ENCODE measurements around the gene TIAM1.

TIAM1 gene

DNA sequence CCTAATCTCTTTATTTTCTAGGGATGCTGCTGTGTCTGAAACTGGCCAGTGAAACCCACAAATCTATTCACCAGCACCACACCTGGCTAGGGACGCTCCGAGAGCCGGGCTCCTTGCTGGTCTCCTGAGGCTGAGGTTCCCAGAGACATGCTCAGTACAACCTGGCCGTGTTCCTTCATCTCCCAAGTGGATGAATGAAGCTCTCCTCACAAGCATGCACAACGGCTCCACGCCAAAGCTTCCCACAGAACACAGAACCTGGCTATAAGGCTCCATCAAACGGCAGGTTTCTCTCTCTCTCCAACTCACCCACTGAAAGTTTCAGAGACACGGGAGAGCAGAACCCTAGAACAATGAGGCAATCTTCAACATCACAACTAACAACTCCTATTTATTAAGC, 82.3 kb downstream of the TIAM1 start:
- Histone ChIP-seq H2AK5ac (ENCODE audit: low read length) (no peak overlapping the region), H3K36me3 (ENCODE audit: control insufficient read depth in 1 of 2, insufficient read depth in 2 of 2, low read length in 2 of 2) (peaks cover 2 to 6% of the 10 kb centered on the region in 2 experiments), H3K79me1 (ENCODE audit: low read length) (no peaks in the 10 kb centered on the region), H3K27ac (ENCODE audit: low read depth, low read length) (no peak overlapping the region), H2BK5ac (ENCODE audit: low read depth, low read length, poor library complexity) (no peak overlapping the region), H3K4me3 (ENCODE audit: low read depth, low read length) (peak overlapping the region; percentile 26), H3K79me2 (ENCODE audit: control insufficient read depth, insufficient read depth, low read length, poor library complexity) (peaks cover 3% of the 10 kb centered on the region), H3K14ac (ENCODE audit: low read length) (no peak overlapping the region), H4K91ac (ENCODE audit: low read depth, low read length) (no peak overlapping the region), H3K4me2 (ENCODE audit: low read length) (no peak overlapping the region), H2BK12ac (ENCODE audit: low read length) (peak overlapping the region; percentile 13), H3K9ac (ENCODE audit: low read length) (no peak overlapping the region), H2AFZ (ENCODE audit: insufficient read depth, low read length, poor library complexity) (no peak overlapping the region), H3K18ac (ENCODE audit: low read length) (peak overlapping the region; percentile 43), H4K12ac (ENCODE audit: low read depth, low read length) (no peak overlapping the region), H3K27me3 (ENCODE audit: insufficient read depth, low read length) (no peaks in the 10 kb centered on the region), H3K23ac (ENCODE audit: low read length) (no peak overlapping the region), H4K8ac (ENCODE audit: low read depth, low read length) (no peak overlapping the region), H3K4ac (ENCODE audit: low read depth, low read length) (no peak overlapping the region), H3K9me3 (ENCODE audit: insufficient read depth, low read depth, low read length) (no peaks in the 10 kb centered on the region), H2BK120ac (ENCODE audit: insufficient read depth, low read length, poor library complexity) (no peak overlapping the region), H3K4me1 (ENCODE audit: control insufficient read depth in 1 of 2, insufficient read depth in 2 of 2, low read length in 2 of 2) (no peaks in the 10 kb centered on the region)
- WGBS (ENCODE audit: extremely low coverage, insufficient coverage, insufficient read length) = no CpG with 5 or more reads among the region's 8 CpGs
- no peak for DNase-seq

DNA sequence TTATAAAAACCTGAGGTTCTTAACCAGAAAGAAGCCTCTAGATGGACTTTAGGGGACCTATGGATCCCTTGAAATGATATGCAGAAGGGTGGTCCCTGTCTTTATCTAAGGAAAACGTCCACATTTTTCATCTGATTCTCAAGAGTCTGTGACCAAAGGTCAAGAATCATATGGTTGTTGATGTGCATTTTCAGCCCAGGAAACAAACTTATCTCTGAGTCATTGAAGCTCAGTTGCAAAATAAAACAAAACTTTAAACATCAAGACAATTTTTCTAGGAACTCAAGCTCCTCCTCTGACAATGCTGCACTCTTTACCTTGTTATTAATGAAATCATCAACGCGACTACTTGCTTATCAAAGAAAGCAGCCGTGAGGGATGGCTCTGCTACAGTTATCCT, 83.3 kb downstream of the TIAM1 start:
- H2BK12ac ChIP-seq (ENCODE audit: low read length) = no peak overlapping the region
- no peaks in the 10 kb centered on the region for H3K27me3 ChIP-seq (ENCODE audit: insufficient read depth, low read length)
- H3K79me2 ChIP-seq (ENCODE audit: control insufficient read depth, insufficient read depth, low read length, poor library complexity) = peaks cover 3% of the 10 kb centered on the region
- no peak overlapping the region for H3K14ac ChIP-seq (ENCODE audit: low read length)
- H4K91ac ChIP-seq (ENCODE audit: low read depth, low read length) = no peak overlapping the region
- H3K18ac ChIP-seq (ENCODE audit: low read length) = no peak overlapping the region
- peak in 1 of 2 donors; percentile 83 for DNase-seq
- no peak overlapping the region for H3K4me2 ChIP-seq (ENCODE audit: low read length)
- H3K4me1 ChIP-seq (ENCODE audit: control insufficient read depth in 1 of 2, insufficient read depth in 2 of 2, low read length in 2 of 2) = no peaks in the 10 kb centered on the region
- no peak overlapping the region for H3K4ac ChIP-seq (ENCODE audit: low read depth, low read length)
- H4K12ac ChIP-seq (ENCODE audit: low read depth, low read length) = no peak overlapping the region
- H2BK120ac ChIP-seq (ENCODE audit: insufficient read depth, low read length, poor library complexity) = no peak overlapping the region
- H3K9me3 ChIP-seq (ENCODE audit: insufficient read depth, low read depth, low read length) = no peaks in the 10 kb centered on the region
- no peak overlapping the region for H4K8ac ChIP-seq (ENCODE audit: low read depth, low read length)
- no CpG with 5 or more reads among the region's 4 CpGs for WGBS (ENCODE audit: extremely low coverage, insufficient coverage, insufficient read length)
- H3K27ac ChIP-seq (ENCODE audit: low read depth, low read length) = no peak overlapping the region
- H3K36me3 ChIP-seq (ENCODE audit: control insufficient read depth in 1 of 2, insufficient read depth in 2 of 2, low read length in 2 of 2) = no peaks in the 10 kb centered on the region
- no peak overlapping the region for H3K23ac ChIP-seq (ENCODE audit: low read length)
- no peaks in the 10 kb centered on the region for H3K79me1 ChIP-seq (ENCODE audit: low read length)
- no peak overlapping the region for H2AFZ ChIP-seq (ENCODE audit: insufficient read depth, low read length, poor library complexity)
- no peak overlapping the region for H3K9ac ChIP-seq (ENCODE audit: low read length)
- no peak overlapping the region for H2BK5ac ChIP-seq (ENCODE audit: low read depth, low read length, poor library complexity)
- no peak overlapping the region for H2AK5ac ChIP-seq (ENCODE audit: low read length)
- H3K4me3 ChIP-seq (ENCODE audit: low read depth, low read length) = no peak overlapping the region

DNA sequence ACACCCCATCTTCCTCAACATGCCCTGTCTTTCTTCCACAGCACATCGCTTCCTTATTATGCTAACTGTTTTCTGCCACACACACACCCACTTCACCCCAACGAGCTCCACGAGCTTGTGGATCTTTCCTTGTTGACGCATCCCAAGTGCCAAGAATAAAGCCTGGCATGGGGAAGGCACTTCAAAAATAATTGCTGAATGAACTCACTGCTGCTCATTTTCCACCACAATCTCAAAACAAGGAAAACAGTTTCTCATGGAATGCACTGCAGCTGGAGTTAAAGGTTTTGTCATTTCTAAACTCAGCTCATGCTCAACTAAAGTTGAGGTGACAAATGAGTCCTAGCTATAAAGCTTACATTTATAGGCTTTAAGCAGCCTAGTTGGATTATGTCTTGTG, 86.0 kb downstream of the TIAM1 start:
- Histone ChIP-seq H3K4me2 (ENCODE audit: low read length) (no peak overlapping the region), H2BK120ac (ENCODE audit: insufficient read depth, low read length, poor library complexity) (no peak overlapping the region), H3K4me3 (ENCODE audit: low read depth, low read length) (no peak overlapping the region), H2AK5ac (ENCODE audit: low read length) (no peak overlapping the region), H3K9ac (ENCODE audit: low read length) (no peak overlapping the region), H3K27ac (ENCODE audit: low read depth, low read length) (no peak overlapping the region), H3K79me2 (ENCODE audit: control insufficient read depth, insufficient read depth, low read length, poor library complexity) (peaks cover 3% of the 10 kb centered on the region), H3K18ac (ENCODE audit: low read length) (no peak overlapping the region), H3K36me3 (ENCODE audit: control insufficient read depth in 1 of 2, insufficient read depth in 2 of 2, low read length in 2 of 2) (no peaks in the 10 kb centered on the region), H4K12ac (ENCODE audit: low read depth, low read length) (no peak overlapping the region), H3K79me1 (ENCODE audit: low read length) (no peaks in the 10 kb centered on the region), H4K8ac (ENCODE audit: low read depth, low read length) (no peak overlapping the region), H3K14ac (ENCODE audit: low read length) (no peak overlapping the region), H2BK12ac (ENCODE audit: low read length) (no peak overlapping the region), H4K91ac (ENCODE audit: low read depth, low read length) (no peak overlapping the region), H3K23ac (ENCODE audit: low read length) (no peak overlapping the region), H3K9me3 (ENCODE audit: insufficient read depth, low read depth, low read length) (no peaks in the 10 kb centered on the region), H3K4me1 (ENCODE audit: control insufficient read depth in 1 of 2, insufficient read depth in 2 of 2, low read length in 2 of 2) (peaks cover 2 to 8% of the 10 kb centered on the region in 2 experiments), H2BK5ac (ENCODE audit: low read depth, low read length, poor library complexity) (no peak overlapping the region), H3K27me3 (ENCODE audit: insufficient read depth, low read length) (no peaks in the 10 kb centered on the region), H3K4ac (ENCODE audit: low read depth, low read length) (no peak overlapping the region), H2AFZ (ENCODE audit: insufficient read depth, low read length, poor library complexity) (no peak overlapping the region)
- WGBS (ENCODE audit: extremely low coverage, insufficient coverage, insufficient read length) = 100% methylated on average over 1 of the region's 4 CpGs
- peak in 1 of 2 donors; percentile 21 for DNase-seq

GRCh38 chr21:31257265-31257664, 86.8 kb downstream of the TIAM1 start:
- H2BK12ac ChIP-seq (ENCODE audit: low read length) = no peak overlapping the region
- no peak overlapping the region for H3K4ac ChIP-seq (ENCODE audit: low read depth, low read length)
- no peak overlapping the region for H3K27ac ChIP-seq (ENCODE audit: low read depth, low read length)
- H4K91ac ChIP-seq (ENCODE audit: low read depth, low read length) = no peak overlapping the region
- H3K4me2 ChIP-seq (ENCODE audit: low read length) = no peak overlapping the region
- no peak overlapping the region for H2BK120ac ChIP-seq (ENCODE audit: insufficient read depth, low read length, poor library complexity)
- H3K79me2 ChIP-seq (ENCODE audit: control insufficient read depth, insufficient read depth, low read length, poor library complexity) = peaks cover 3% of the 10 kb centered on the region
- H3K14ac ChIP-seq (ENCODE audit: low read length) = no peak overlapping the region
- WGBS (ENCODE audit: extremely low coverage, insufficient coverage, insufficient read length) = no CpG with 5 or more reads among the region's 3 CpGs
- H2BK5ac ChIP-seq (ENCODE audit: low read depth, low read length, poor library complexity) = no peak overlapping the region
- H3K18ac ChIP-seq (ENCODE audit: low read length) = no peak overlapping the region
- no peak overlapping the region for H3K9ac ChIP-seq (ENCODE audit: low read length)
- no peak overlapping the region for H2AFZ ChIP-seq (ENCODE audit: insufficient read depth, low read length, poor library complexity)
- no peaks in the 10 kb centered on the region for H3K9me3 ChIP-seq (ENCODE audit: insufficient read depth, low read depth, low read length)
- H3K4me1 ChIP-seq (ENCODE audit: control insufficient read depth in 1 of 2, insufficient read depth in 2 of 2, low read length in 2 of 2) = peaks cover 2 to 8% of the 10 kb centered on the region in 2 experiments
- H4K8ac ChIP-seq (ENCODE audit: low read depth, low read length) = no peak overlapping the region
- H2AK5ac ChIP-seq (ENCODE audit: low read length) = no peak overlapping the region
- no peaks in the 10 kb centered on the region for H3K27me3 ChIP-seq (ENCODE audit: insufficient read depth, low read length)
- no peaks in the 10 kb centered on the region for H3K79me1 ChIP-seq (ENCODE audit: low read length)
- DNase-seq = peak in 1 of 2 donors; percentile 28
- no peak overlapping the region for H3K23ac ChIP-seq (ENCODE audit: low read length)
- no peaks in the 10 kb centered on the region for H3K36me3 ChIP-seq (ENCODE audit: control insufficient read depth in 1 of 2, insufficient read depth in 2 of 2, low read length in 2 of 2)
- H3K4me3 ChIP-seq (ENCODE audit: low read depth, low read length) = no peak overlapping the region
- no peak overlapping the region for H4K12ac ChIP-seq (ENCODE audit: low read depth, low read length)

Data from trophoblast cell (in vitro differentiated cells and primary cell).